Common myeloid progenitor, CD34-positive (primary cell): ENCODE data around the gene EFNA1.
A peak's percentile ranks its signal among the peaks of the same experiment; 100 is the strongest.

Source experiments
- CTCF ChIA-PET: fragments of 350-600 bp; sonication (Branson Sonifier 250); formaldehyde crosslinking; loops from one replicate; lab custom pipeline; 2021; ENCODE audit warnings: antibody characterized with exemption; lab: Charles Lee
- POLR2A ChIA-PET: fragments of 350-600 bp; sonication (Branson Sonifier 250); formaldehyde crosslinking; loops from one replicate; lab custom pipeline; 2021; ENCODE audit warnings: antibody characterized with exemption; lab: Charles Lee
- DNase-seq, 3 donors: peaks; one replicate each; pipeline versions ENCODE4 v3.0.0 to v3.0.0-alpha.2; 2013
- H3K27ac ChIP-seq, 2 experiments: 1 replicate in 1 of 2; 2 replicates in 1 of 2; pipeline ENCODE4 v1.7.0; 2013; ENCODE audit warnings: inconsistent platforms in 2 of 2, low read length in 2 of 2, mild to moderate bottlenecking in 2 of 2, low read depth in 1 of 2, moderate library complexity in 1 of 2; ENCODE audit not compliant: severe bottlenecking in 2 of 2, insufficient read depth in 1 of 2, poor library complexity in 1 of 2
- H3K27me3 ChIP-seq, 5 experiments: replicated peaks in 2 of 5; 1 replicate in 3 of 5; 2 replicates in 2 of 5; pipeline versions ENCODE4 v1.6.1 to v1.7.0; 2013; ENCODE audit warnings: low read length in 4 of 5, mild to moderate bottlenecking in 2 of 5, moderate library complexity in 2 of 5, inconsistent platforms in 1 of 5; ENCODE audit not compliant: insufficient read depth in 5 of 5, control insufficient read depth in 4 of 5
- H3K36me3 ChIP-seq, 4 experiments: 1 replicate in 2 of 4; 2 replicates in 2 of 4; pipeline versions ENCODE4 v1.6.1 to v1.7.0; 2013; ENCODE audit warnings: low read length in 3 of 4, control low read depth in 1 of 4, mild to moderate bottlenecking in 1 of 4; ENCODE audit not compliant: control insufficient read depth in 4 of 4, insufficient read depth in 4 of 4
- H3K4me1 ChIP-seq, 4 experiments: 1 replicate in 3 of 4; 2 replicates in 1 of 4; pipeline versions ENCODE4 v1.6.1 to v1.7.1; 2013; ENCODE audit warnings: low read length in 3 of 4, mild to moderate bottlenecking in 3 of 4, control low read depth in 1 of 4, inconsistent platforms in 1 of 4, moderate library complexity in 1 of 4; ENCODE audit not compliant: control insufficient read depth in 4 of 4, insufficient read depth in 4 of 4; ENCODE audit errors: control extremely low read depth in 1 of 4
- H3K4me3 ChIP-seq, 7 experiments: 1 replicate in 4 of 7; 2 replicates in 3 of 7; pipeline versions ENCODE4 v1.5.1 to v1.7.0; 2013; ENCODE audit warnings: mild to moderate bottlenecking in 7 of 7, low read length in 6 of 7, moderate library complexity in 6 of 7, inconsistent platforms in 2 of 7, low read depth in 2 of 7, control low read depth in 1 of 7; ENCODE audit not compliant: insufficient read depth in 4 of 7, control insufficient read depth in 1 of 7; ENCODE audit errors: extremely low read depth in 1 of 7
- H3K9me3 ChIP-seq, 5 experiments: 1 replicate in 4 of 5; 2 replicates in 1 of 5; pipeline versions ENCODE4 v1.6.1 to v1.7.1; 2013; ENCODE audit warnings: low read length in 4 of 5, mild to moderate bottlenecking in 2 of 5, inconsistent platforms in 1 of 5, low read depth in 1 of 5, moderate library complexity in 1 of 5; ENCODE audit not compliant: control insufficient read depth in 4 of 5, insufficient read depth in 2 of 5; ENCODE audit errors: control extremely low read depth in 1 of 5
- WGBS: methylation state at CpG from one replicate; pipeline ENCODE4 v1.1.5; 2013; ENCODE audit not compliant: insufficient coverage; 5-methylcytosine and 5-hydroxymethylcytosine counted together

The EFNA1 gene

GRCh38 chr1:155105604-155106011 lies 22.1 kb upstream of the EFNA1 start:
- peaks cover 0 to 21% (median 16%) of the 10 kb centered on the region in 4 experiments for H3K4me1 ChIP-seq
- CTCF ChIA-PET, result interaction anchor here (0.5 to 7.8 kb wide), 5 partner anchors 9 to 361 kb away, joined by 3 to 68 read pairs (median 7); partner anchors contain the start of gene KRTCAP2

DNA sequence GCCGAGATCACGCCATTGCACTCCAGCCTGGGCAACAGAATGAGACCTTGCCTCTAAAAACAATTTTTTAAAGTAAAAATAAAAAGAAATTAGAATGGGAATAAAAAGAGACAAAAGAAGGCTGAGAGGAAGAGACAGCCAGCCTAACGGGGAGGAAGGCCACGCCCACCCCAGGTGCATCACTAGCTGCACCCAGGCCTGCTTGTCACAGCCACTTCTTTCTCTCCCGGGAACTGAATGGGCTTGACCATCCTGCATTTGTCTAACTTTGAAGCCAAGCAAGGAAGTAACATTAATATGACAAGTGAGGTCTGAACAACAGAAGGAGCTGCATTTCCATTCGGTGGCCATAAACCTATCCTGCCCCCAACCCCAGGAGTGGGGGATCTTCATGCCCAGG lies 20.8 kb upstream of the EFNA1 start:
- no peak for DNase-seq
- ChIA-PET CTCF (interaction anchor here (0.9 to 7.8 kb wide), 7 partner anchors 11 to 61 kb away, joined by 3 to 68 read pairs (median 6); no protein-coding TSS in a partner anchor), POLR2A (interaction anchor here (0.7 kb wide), 1 partner anchor 41 kb away, joined by 4 read pairs; no protein-coding TSS in a partner anchor)
- no peaks in the 10 kb centered on the region for H3K36me3 ChIP-seq
- no peak overlapping the region for H3K4me3 ChIP-seq
- 74% methylated on average over 3 of the region's 6 CpGs for WGBS
- no peaks in the 10 kb centered on the region for H3K27me3 ChIP-seq
- H3K27ac ChIP-seq, result no peak overlapping the region
- H3K4me1 ChIP-seq, result peaks cover 0 to 26% (median 22%) of the 10 kb centered on the region in 4 experiments
- H3K9me3 ChIP-seq, result no peaks in the 10 kb centered on the region

More at GRCh38 chr1:155105604-155106011, 22.1 kb upstream of the EFNA1 start:
- Histone ChIP-seq H3K9me3 (no peaks in the 10 kb centered on the region), H3K27ac (no peak overlapping the region), H3K36me3 (no peaks in the 10 kb centered on the region), H3K27me3 (no peaks in the 10 kb centered on the region), H3K4me3 (no peak overlapping the region)
- POLR2A ChIA-PET, result no interaction called here
- no peak for DNase-seq
- 94% methylated on average over 6 of the region's 7 CpGs for WGBS

DNA sequence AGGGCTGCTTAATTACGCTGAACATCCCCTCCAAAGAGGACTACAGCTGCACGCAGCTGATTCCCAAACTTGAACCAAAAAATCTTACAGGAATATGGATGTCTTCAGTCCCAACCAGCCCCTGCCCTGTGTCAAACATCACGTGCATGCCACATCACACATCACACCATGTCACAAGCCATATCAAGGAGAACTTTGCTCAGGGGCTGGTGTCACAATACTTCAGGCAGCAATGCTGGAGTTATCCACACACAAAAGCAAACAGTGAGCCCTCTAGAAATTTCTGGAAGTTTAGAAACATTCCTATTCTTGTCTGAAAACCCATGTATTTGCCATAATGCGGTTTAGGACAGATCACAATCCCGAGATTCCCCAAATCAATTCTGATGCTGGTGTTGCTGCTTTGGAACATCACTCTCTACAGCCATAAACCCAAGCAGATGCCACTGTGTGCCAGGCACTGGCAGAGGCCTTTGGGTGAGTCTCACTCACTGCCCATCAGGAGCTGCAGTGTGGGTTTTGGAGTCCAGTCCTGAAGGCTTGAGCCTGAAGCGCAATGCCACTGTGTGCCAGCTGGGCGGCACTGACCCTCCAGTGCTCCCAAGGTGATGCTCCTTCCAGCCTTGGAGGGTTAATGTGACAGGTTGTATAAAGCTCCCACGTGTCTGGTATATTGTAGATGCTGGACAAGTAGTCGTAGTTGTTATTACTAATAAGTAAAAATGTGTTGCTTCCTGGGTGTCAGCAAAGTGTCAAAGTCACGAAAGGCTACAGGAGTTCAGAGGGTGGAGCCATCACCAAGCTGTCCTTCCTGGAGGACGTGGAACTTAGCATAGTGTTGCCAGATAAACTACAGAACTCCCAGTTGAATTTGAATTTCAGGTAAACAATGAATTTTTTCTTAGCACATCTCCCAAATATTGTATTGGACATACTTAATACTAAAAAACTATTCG lies 20.1 kb upstream of the EFNA1 start:
- no peaks in the 10 kb centered on the region for H3K9me3 ChIP-seq
- ChIA-PET CTCF (interaction anchor here (0.9 to 7.8 kb wide), 10 partner anchors 10 to 60 kb away, joined by 3 to 68 read pairs (median 4); no protein-coding TSS in a partner anchor), POLR2A (interaction anchor here (0.5 to 0.6 kb wide), 2 partner anchors 22 to 468 kb away, joined by 3 to 4 read pairs; no protein-coding TSS in a partner anchor)
- H3K4me1 ChIP-seq, result peaks cover 0 to 24% (median 15%) of the 10 kb centered on the region in 4 experiments
- 99% methylated on average over 9 of the region's 12 CpGs for WGBS
- H3K27ac ChIP-seq, result no peak overlapping the region
- H3K27me3 ChIP-seq, result no peaks in the 10 kb centered on the region
- no peaks in the 10 kb centered on the region for H3K36me3 ChIP-seq
- no peak overlapping the region for H3K4me3 ChIP-seq
- DNase-seq, result no peak

DNA sequence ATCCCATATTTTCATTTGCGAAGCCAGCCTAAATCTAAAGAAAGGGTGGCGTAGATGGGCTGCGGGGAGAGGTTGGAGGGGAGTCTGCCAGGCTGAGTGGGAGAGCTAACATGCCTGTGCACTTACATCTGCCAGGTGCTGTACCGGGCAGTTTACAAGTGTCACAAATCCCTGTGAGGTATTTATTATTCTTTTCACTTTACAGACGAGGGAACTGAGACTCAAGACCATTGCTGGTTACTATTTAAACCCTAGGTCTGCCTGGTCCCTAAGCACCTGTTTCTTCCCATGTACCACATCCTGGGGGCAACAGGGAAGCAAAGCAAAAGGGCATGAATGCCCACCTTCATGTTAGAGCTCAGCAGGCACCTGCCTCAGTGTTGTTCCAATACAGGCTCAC lies 19.4 kb upstream of the EFNA1 start:
- no peak overlapping the region for H3K27ac ChIP-seq
- no peak overlapping the region for H3K4me3 ChIP-seq
- peaks cover 0 to 18% (median 13%) of the 10 kb centered on the region in 4 experiments for H3K4me1 ChIP-seq
- no peaks in the 10 kb centered on the region for H3K36me3 ChIP-seq
- POLR2A ChIA-PET, result interaction anchor here (0.5 to 0.6 kb wide), 2 partner anchors 21 to 467 kb away, joined by 3 to 4 read pairs; no protein-coding TSS in a partner anchor
- no peaks in the 10 kb centered on the region for H3K27me3 ChIP-seq
- no peaks in the 10 kb centered on the region for H3K9me3 ChIP-seq
- DNase-seq, result no peak
- 100% methylated on average over 5 of the region's 5 CpGs for WGBS
- CTCF ChIA-PET, result interaction anchor here (0.7 to 7.8 kb wide), 8 partner anchors 12 to 59 kb away, joined by 3 to 68 read pairs (median 4); no protein-coding TSS in a partner anchor

GRCh38 chr1:155110381-155110780 lies 17.3 kb upstream of the EFNA1 start:
- WGBS, result 100% methylated on average over 3 of the region's 8 CpGs
- DNase-seq, result no peak
- H3K4me1 ChIP-seq, result peaks cover 0 to 18% (median 13%) of the 10 kb centered on the region in 4 experiments
- ChIA-PET CTCF (interaction anchor here (0.7 to 2.0 kb wide), 10 partner anchors 8 to 62 kb away, joined by 3 to 10 read pairs (median 4); partner anchors contain the start of gene KRTCAP2), POLR2A (no interaction called here)
- H3K36me3 ChIP-seq, result no peaks in the 10 kb centered on the region
- no peak overlapping the region for H3K27ac ChIP-seq
- no peaks in the 10 kb centered on the region for H3K9me3 ChIP-seq
- H3K4me3 ChIP-seq, result no peak overlapping the region
- no peaks in the 10 kb centered on the region for H3K27me3 ChIP-seq

- peak in 2 of 3 donors; percentile 72 to 81 for DNase-seq
- Histone ChIP-seq H3K27ac (no peak overlapping the region), H3K4me1 (peaks cover 0 to 18% (median 13%) of the 10 kb centered on the region in 4 experiments), H3K4me3 (no peak overlapping the region), H3K9me3 (no peaks in the 10 kb centered on the region), H3K27me3 (no peaks in the 10 kb centered on the region), H3K36me3 (no peaks in the 10 kb centered on the region)
- POLR2A ChIA-PET, result interaction anchor here (0.9 kb wide), 1 partner anchor 25 kb away, joined by 3 read pairs; the partner anchor contains the start of gene SLC50A1
- CTCF ChIA-PET, result interaction anchor here (0.8 to 2.0 kb wide), 8 partner anchors 8 to 62 kb away, joined by 3 to 10 read pairs (median 5); partner anchors contain the start of gene KRTCAP2
- WGBS, result 11% methylated on average over 6 of the region's 8 CpGs
These were observed 16.9 kb upstream of the EFNA1 start for GRCh38 chr1:155110826-155111225.
